Measurements from ENCODE around the gene KHSRP.
"Not testable (repeated sequence)": the region's sequence is repeated elsewhere in the genome, so short reads cannot be mapped to it uniquely, and the experiment has no call there.

Gene KHSRP

GRCh38 chr19:6451583-6452222, 27.1 kb upstream of the KHSRP start:
- DNase-seq (ENCODE audit: low read depth), result no peak

DNA sequence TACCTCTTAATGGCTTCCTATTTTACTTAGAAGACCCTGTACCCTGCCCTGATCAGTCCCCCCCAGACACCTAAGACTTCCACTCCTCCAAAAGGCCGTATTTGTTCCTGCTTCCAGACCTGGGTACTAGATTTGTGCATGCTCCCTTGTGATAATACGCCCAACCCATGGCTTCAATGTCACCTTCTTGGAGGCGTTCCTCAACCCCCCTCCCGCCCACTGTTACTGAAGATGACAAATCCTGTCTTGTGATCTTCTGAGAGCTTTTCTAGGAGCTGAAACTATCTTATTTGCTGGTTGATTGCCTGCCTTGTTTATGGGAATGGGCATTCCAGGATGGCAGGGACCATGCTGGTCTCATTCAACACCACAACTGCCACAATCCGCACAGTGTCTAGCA, 25.6 kb upstream of the KHSRP start:
- DNase-seq (ENCODE audit: low read depth), result no peak

DNA sequence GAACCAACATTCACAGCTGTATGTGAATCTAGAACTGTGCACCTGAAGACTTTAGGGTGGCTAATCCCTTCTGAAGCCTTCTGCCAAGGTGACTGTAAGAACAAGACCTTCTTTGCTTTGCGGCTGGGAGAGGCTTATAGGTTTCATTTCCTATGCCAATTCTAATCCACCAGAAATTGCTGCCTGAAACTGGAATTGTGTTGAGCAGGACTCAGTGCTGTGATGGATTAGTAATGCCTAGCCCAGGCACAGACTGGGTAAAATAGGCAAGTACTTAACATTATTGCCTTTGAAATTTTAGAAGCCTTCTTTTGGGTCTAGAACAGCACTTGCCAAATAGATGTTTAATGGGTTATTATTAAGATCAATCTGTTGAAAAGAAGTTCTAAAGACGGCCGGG, 23.4 kb upstream of the KHSRP start:
- DNase-seq (ENCODE audit: low read depth), result no peak

GRCh38 chr19:6446452-6446851, 21.8 kb upstream of the KHSRP start:
- DNase-seq (ENCODE audit: low read depth), result no peak

- no peak for DNase-seq (ENCODE audit: low read depth)
Measured at GRCh38 chr19:6443986-6444385, 19.4 kb upstream of the KHSRP start.

DNA sequence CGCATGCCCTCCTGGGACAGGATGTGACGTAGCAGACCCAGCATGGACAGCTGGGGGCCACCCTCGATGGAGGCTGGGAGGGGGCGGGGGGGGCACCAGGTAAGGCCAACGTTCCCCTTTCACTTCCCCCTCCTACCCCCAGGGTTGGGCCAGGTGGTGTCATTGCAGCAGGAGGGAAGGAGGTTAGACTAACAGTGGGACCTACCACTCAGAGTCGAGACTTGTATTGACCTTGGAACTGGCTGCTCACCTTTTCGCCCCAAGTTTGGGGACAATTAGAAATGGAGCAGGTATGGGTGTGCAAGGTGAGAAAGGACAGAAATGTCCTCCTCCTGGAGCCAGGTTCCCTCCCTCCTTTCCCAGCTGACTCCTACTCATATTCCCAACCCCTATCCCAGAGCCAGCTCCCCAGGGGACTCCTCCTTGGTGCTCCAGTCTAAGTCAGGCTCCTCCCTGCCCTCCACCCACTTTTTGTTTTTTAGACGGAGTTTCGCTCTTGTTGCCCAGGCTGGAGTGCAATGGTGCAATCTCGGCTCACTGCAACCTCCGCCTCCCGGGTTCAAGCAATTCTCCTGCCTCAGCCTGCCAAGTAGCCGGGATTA, 17.6 kb upstream of the KHSRP start:
- no peak for DNase-seq (ENCODE audit: low read depth)

DNA sequence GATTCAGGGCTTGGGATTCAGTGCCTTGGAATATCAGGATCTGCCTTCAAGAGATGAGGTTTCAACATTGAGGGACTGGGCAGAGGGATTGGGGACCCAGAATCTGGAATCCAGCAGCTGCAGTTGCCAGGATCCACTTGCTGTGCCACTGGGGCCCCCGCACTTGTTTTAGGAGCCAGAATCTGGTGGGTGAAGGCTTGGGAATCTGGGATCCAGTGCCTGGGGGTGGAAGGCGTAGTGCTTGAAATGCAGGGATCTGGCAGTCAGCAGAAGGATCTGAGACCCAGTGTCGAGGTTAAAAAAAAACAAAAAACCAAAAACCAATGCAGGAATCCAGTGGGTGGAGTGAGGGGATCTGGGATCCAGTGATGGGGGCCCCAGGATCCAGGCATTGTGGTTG, 16.3 kb upstream of the KHSRP start:
- DNase-seq (ENCODE audit: low read depth), result no peak

DNA sequence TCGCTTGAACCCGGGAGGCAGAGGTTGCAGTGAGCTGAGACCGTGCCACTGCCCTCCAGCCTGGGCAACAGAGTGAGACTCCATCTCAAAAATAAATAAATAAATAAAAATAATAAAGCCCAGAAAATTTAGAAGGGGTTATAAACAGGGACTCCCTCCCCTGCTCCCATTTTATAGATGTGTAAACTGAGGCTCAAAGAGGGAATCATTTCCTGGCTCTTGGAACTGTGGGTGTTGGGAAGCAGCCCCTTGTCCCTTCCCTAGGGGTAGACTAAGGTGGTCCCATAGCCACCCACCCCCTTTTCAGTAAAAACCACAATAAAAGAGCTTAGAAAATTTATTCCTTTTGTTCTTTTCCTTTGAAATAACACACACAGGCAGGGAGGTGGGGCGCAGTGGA, 15.1 kb upstream of the KHSRP start:
- no peak for DNase-seq (ENCODE audit: low read depth)

GRCh38 chr19:6433663-6434062, 9.1 kb upstream of the KHSRP start, which contains the start of gene SLC25A41:
SLC25A41 (minus strand) TSS chr19:6433763; CDS start chr19:6433693, 70 bp downstream.
- DNase-seq (ENCODE audit: low read depth), result no peak

GRCh38 chr19:6433165-6433564, 8.6 kb upstream of the KHSRP start:
- no peak for DNase-seq (ENCODE audit: low read depth)

DNA sequence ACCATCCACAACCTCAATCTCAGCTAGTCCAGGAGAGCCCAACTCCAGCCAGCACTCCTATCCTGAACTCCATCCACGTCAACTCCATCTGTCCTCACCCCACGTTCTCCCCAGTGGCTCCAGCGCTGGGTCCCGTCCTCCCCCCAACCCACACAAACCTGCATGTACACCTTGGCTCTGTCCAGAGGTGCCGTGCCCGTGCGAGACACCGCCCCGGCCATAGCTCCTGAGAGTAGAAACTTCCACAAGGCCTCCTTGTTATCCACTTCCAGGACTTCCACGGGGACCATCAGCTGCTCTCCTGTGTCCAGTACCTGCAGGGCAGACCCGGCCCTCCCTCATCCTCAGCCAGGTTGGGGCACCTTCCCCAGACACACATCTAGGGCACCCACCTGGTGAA, 7.3 kb upstream of the KHSRP start:
- DNase-seq (ENCODE audit: low read depth), result no peak

DNA sequence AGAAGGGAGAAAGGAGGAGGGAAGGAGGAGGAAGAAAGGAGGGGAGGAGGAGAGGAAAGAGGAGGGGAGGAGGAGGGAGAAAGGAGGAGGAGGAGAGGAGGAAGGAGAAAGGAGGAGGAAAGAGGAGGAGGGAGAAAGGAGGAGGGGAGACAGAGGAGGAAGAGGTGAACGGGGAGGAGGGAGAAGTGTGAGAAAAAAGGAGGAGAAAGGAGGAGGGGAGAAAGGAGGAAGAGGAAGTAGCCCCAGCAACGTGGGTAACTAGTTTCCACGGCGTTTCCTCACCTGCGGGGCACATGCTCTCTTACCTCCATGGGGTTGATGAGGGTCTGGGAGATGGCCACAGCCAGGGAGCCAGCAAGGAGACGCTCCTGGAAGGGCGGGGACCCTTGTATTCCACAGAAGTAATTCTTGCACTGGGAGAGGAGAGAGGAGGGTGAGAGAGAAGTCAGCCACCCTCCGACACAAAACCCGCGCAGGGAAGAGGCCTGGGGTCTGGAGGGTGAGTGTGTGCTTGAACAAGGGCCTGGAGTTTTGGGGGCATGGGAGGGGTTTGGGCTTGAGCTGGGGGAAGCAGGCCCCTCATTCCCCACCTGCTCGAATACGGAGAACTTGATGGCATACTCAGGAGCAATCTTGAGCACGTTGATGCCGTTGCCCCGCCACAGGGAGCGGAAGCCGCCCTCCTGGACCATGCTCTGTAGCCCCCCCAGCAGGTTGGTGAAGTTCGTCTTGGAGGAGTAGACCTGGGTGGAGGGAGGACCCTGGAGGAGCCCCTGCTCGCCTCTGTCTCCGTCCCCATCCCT, 5.0 kb upstream of the KHSRP start:
- no peak for DNase-seq (ENCODE audit: low read depth)

DNA sequence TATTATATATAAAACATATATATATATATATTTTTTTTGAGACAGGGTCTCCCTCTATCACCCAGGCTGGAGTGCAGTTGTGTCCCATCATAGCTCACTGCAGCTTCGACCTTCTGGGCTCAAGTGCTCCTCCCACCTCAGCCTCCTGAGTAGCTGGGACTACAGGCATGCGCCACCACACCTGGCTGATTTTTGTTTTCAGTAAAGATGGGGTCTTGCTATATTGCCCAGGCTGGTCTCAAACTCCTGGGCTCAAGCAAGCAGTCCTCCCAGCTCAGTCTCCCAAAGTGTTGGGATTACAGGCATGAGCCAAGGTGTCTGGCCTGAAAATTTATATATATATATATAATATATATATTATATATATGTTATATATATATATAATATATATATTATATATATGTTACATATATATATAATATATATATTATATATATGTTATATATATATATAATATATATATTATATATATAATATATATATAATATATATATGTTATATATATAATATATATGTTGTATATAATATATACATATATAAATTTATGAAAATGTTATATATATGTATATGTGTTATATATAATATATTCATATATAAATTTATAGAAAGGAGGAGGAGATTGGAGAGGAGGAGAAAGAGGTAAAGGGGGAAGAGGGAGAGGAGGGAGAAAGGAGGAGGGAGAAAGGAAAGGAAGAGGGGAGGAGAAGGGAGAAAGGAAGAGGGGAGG, 4.2 kb upstream of the KHSRP start:
- DNase-seq (ENCODE audit: low read depth), result not testable (repeated sequence)

- DNase-seq (ENCODE audit: low read depth), result no peak
Measured at GRCh38 chr19:6427131-6427530, 2.5 kb upstream of the KHSRP start.

- DNase-seq (ENCODE audit: low read depth), result no peak
Measured at GRCh38 chr19:6425732-6426620, 1.4 kb upstream of the KHSRP start.

DNA sequence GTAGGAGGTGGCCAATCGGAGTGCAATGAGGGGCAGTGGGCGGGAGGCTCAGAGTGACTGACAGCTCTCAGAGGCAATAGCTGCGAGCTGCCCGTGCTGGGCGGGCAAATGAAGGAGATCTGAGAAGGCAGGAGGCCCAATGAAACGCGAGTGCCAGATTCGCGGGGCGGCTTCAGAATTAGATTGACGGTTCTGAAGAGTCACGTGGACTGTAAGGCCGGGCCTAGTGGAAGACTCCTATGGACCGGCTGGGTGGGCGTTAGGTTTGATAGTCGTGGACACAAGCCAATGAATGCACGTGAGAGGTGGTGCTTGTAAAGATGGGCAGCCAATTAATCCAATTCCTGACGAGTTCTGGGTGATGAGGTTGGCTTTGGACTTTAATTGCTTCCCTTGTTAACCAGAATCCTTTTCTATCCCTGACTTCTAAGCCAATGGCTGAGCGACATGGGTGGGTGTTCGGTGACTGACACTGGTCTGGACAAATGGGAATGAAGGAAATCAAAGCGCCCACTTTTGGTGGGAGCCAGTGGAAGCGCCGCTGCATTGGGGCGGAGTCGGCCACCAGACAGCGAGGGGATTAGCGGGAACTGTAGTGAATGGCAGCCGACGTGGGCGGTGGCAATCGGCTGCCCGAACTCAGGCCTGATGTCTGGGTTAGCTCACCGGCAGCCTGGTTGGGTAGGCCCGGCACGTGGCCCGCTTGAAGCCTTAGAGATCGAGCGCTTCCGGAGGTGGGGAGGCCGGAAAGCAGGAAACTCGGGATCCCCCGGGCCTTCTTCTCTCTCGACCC, 524 bp upstream of the KHSRP start:
- DNase-seq (ENCODE audit: low read depth), result peak; percentile 98

DNA sequence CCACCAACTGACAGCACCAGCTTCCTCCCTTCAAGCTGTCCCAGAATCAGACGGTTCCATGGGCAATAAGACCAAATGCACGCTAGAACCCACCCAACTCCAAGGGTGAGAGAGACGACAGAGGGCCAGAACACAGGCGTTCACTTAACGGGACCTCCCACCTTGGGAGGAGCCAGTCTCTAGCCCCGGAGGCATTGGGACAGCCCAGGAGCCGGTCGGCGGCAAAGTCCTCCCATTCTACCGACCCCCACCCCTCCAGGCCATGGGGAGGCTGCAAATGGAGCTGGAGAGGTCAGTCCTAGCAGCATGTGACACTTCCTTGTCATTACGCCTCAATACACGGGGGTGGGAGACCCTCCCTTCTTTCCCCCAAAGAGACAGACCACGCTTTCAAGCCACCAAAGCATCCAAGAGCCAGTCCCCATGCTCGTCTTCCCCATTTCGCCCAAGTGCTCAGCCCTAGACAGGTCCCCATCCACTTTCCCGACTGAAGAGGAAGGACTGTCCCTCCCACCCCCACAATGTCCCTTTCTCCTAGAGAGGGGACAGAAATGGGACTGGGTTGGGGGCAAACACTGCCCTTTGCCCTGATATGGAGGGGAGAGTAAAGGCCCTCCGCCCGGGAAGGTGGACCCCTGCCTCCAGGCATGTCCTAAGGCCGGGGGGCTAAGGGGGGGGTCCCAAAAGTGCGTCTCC, 964 bp downstream of the KHSRP start:
- DNase-seq (ENCODE audit: low read depth), result no peak

GRCh38 chr19:6421075-6422014, 3.3 kb downstream of the KHSRP start:
- DNase-seq (ENCODE audit: low read depth), result no peak

DNA sequence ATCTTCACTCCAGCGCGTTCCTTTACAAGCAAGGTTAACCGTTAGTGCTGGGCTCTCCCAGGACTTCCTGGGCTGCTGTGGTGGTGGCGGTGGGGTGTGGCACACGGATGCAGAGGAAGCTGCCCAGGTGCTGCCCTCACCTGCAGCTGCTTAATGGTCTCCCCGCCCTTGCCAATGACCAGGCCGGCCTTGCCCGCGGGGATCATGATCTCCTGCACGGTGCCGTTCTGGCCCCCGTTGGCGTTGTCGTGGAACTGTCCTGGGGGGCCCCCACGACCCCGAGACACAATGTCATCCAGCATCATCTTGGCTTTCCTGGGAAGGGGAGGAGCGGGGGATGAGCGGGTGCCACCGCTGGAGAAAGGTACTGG, 6.1 kb downstream of the KHSRP start:
- DNase-seq (ENCODE audit: low read depth), result no peak
